Thoracic aorta (tissue), 2 donors: Measurements from ENCODE around the gene SERPINE1. TPM values are rescaled to one million over a fixed set of nuclear protein-coding genes. Genes with fewer than 3 reads are reported as not detected.
A peak's percentile ranks its signal among the peaks of the same experiment; 100 is the strongest.
"Not testable (repeated sequence)": the region's sequence is repeated elsewhere in the genome, so short reads cannot be mapped to it uniquely, and the experiment has no call there.

ENCODE experiments used
- ATAC-seq: fragments of 150-250 bp; one replicate; pipeline ENCODE4 v1.8.0; 2017; ENCODE audit warnings: low read depth; ENCODE audit not compliant: insufficient number of reproducible peaks, low FRiP score
- DNase-seq: peaks from one replicate; pipeline ENCODE4 v3.0.0-alpha.2; 2020; ENCODE audit warnings: low spot score
- H3K27ac ChIP-seq, 2 donors: fragments of 200-600 bp; sonication (generic); 1 replicate in 1 of 2; 2 replicates in 1 of 2; pipeline ENCODE4 v1.5.1; 2016; ENCODE audit warnings: mild to moderate bottlenecking in 2 of 2, moderate library complexity in 2 of 2
- H3K27me3 ChIP-seq: fragments of 200-600 bp; sonication (generic); replicated peaks from 2 replicates; pipeline ENCODE4 v1.6.0; 2016; ENCODE audit warnings: mild to moderate bottlenecking; ENCODE audit not compliant: insufficient read depth
- H3K36me3 ChIP-seq: fragments of 200-600 bp; sonication (generic); one replicate; pipeline ENCODE4 v1.5.1; 2016
- H3K4me1 ChIP-seq, 2 donors: fragments of 200-600 bp; sonication (generic); 1 replicate in 1 of 2; 2 replicates in 1 of 2; pipeline versions ENCODE4 v1.5.1 to v1.6.0; 2016; ENCODE audit warnings: low read depth in 2 of 2, mild to moderate bottlenecking in 1 of 2; ENCODE audit not compliant: control insufficient read depth in 1 of 2
- H3K4me3 ChIP-seq: fragments of 200-600 bp; sonication (generic); 2 replicates; pipeline ENCODE4 v1.5.1; 2016; ENCODE audit warnings: mild to moderate bottlenecking
- H3K9me3 ChIP-seq: fragments of 200-600 bp; sonication (generic); 2 replicates; pipeline ENCODE4 v1.5.1; 2016
- total RNA-seq, 2 donors: library from RNA; depleted of rRNA; stranded (reverse); fragments of >200 nt; gene quantifications; one replicate each; pipeline versions ENCODE4 v1.1.0 to v1.2.3, GENCODE V29; 2016
- TF ChIP-seq, protein P1 (sequence below): fragments of 200-600 bp; sonication (generic); IDR thresholded peaks from one replicate; pipeline ENCODE4 v1.5.1; 2019; ENCODE audit warnings: antibody characterized with exemption

Gene SERPINE1
- total RNA-seq, 2 donors from 2014 or later: 542 to 1,009 TPM

DNA sequence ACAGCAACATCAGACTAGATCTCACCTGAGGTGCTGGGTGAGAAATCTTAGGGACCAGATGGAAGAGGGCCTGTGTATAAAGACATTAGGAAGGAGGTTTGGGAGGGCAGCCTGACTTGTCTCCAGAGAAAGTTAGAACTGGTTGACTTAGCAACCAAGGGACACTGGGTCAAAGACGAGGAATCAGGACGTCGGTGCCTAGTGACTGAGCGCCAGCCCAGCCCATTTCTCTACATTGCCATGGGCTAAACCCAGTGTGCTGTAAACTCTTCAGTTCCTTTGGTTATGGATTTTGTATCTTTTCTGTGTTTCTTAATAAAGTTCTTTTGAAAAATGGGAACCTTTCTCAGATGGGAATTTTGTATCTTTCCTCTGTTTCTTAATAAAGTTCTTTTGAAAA lies 29.3 kb upstream of the SERPINE1 start:
- Histone ChIP-seq H3K4me3 (no peak overlapping the region), H3K9me3 (no peaks in the 10 kb centered on the region), H3K27ac (no peak overlapping the region), H3K36me3 (no peaks in the 10 kb centered on the region), H3K27me3 (no peaks in the 10 kb centered on the region), H3K4me1 (peaks cover 13 to 49% of the 10 kb centered on the region in 2 donors)
- TF ChIP-seq, protein P1, sequence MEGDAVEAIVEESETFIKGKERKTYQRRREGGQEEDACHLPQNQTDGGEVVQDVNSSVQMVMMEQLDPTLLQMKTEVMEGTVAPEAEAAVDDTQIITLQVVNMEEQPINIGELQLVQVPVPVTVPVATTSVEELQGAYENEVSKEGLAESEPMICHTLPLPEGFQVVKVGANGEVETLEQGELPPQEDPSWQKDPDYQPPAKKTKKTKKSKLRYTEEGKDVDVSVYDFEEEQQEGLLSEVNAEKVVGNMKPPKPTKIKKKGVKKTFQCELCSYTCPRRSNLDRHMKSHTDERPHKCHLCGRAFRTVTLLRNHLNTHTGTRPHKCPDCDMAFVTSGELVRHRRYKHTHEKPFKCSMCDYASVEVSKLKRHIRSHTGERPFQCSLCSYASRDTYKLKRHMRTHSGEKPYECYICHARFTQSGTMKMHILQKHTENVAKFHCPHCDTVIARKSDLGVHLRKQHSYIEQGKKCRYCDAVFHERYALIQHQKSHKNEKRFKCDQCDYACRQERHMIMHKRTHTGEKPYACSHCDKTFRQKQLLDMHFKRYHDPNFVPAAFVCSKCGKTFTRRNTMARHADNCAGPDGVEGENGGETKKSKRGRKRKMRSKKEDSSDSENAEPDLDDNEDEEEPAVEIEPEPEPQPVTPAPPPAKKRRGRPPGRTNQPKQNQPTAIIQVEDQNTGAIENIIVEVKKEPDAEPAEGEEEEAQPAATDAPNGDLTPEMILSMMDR: no peak
- no peak for ATAC-seq
- DNase-seq: no peak

DNA sequence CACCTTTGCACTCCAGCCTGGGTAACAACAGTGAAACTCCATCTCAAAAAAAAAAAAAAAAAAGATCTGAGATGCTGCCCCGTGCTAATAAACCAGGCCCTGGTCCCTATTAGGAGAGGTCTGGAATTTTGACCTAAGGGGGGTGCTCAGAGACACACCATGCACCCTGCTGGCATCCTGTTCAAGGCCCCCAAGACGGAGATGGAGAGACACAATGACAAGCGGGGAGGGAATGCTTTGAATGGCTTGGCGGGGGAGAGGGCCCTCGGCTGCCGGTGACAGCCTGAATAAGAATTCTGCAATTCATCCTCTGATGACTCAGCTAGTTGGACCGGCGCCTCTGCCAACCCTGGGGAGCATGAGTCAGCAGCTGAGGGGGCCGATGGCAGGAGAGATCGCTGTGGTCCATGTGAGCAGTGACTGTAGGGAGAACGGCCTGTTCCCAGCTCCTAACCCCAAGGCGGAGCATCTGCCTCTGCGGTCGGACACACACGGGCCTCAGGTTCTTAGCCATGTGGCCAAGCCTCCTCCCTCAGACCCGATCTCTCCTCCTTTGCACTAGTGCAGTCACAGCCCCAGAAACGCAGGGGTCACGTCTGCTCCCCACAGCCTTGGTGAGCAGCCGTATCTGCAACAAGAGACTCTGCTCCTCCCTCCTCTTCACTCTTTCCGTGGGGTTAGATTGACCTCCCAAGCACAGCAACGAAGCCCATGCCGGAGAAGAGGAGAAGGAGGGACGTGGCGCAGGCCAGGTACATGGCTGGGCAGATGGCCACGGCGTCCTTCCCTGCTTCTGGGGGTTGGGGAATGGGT lies 26.7 kb upstream of the SERPINE1 start:
- Histone ChIP-seq H3K27ac (peak overlapping the region; percentile 90 to 93), H3K36me3 (no peaks in the 10 kb centered on the region), H3K27me3 (no peaks in the 10 kb centered on the region), H3K4me1 (peaks cover 13 to 31% of the 10 kb centered on the region in 2 donors), H3K9me3 (no peaks in the 10 kb centered on the region), H3K4me3 (peak overlapping the region; percentile 32)
- ATAC-seq: peak; percentile 97
- peak; percentile 96 for DNase-seq
- TF ChIP-seq, protein P1: no peak

DNA sequence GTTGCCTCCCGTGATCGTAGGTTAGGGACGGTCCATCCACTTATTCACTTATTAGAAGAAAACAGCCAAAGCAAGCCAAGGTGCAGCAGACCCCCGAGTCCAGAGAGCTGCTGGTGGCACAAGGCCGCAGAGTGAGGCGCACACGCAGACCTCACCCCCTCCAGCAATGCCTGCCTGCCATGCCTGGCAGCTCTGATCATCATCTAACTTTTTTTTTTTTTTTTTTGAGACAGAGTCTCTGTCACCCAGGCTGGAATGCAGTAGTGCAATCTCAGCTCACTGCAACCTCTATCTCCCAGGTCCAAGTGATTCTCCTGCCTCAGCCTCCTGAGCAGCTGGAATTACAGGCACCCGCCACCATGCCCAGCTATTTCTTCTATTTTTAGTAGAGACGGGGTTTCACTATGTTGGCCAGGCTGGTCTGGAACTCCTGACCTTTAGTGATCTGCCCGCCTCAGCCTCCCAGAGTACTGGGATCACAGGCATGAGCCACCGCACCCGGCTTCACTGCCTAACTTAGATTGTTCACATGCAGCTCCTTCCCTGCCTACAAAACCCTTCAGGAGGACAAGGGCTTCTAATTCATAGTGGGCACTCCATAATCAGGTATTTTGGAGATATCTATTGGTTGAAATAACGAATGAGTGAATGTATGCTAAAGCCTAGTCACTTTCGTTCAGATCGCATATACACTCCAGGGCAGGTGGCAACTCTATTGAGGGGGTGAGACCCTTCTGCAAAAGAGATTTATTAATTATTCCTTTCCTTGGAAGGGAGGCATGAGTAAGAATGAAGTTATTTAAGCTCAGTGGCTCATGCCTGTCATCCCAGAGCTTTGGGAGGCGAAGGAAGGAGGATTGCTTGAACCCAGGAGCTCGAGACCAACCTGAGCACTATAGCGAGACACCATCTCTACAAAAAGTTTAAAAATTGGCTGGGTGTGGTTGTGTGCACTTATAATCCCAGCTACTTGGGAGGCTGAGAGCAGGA lies 25.8 kb upstream of the SERPINE1 start:
- Histone ChIP-seq H3K36me3 (no peaks in the 10 kb centered on the region), H3K4me3 (no peak overlapping the region), H3K4me1 (peaks cover 13 to 30% of the 10 kb centered on the region in 2 donors), H3K27me3 (no peaks in the 10 kb centered on the region), H3K9me3 (no peaks in the 10 kb centered on the region), H3K27ac (peak overlapping the region; percentile 90 to 93)
- ATAC-seq (no peak), DNase-seq (no peak)
- TF ChIP-seq, protein P1: no peak

DNA sequence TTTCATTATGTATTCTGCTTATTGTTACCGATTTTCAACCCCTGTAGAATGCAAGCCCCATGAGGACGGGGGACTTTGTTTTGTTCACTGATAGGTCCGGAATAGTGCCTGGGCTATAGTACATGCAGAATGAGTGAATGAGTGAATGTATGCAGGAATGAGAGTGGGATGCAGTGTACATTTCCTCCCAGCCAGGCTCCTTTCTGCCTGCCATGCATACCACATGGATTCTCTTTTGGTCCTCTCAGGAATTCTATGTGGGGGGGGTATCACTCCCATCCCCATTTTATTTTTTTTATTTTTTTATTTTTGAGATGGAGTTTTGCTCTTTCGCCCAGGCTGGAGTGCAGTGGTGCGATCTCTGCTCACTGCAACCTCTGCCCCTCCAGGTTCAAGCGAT lies 24.9 kb upstream of the SERPINE1 start:
- ATAC-seq (no peak), DNase-seq (no peak)
- Histone ChIP-seq H3K27me3 (no peaks in the 10 kb centered on the region), H3K9me3 (no peaks in the 10 kb centered on the region), H3K36me3 (no peaks in the 10 kb centered on the region), H3K4me3 (no peak overlapping the region), H3K27ac (no peak overlapping the region), H3K4me1 (peaks cover 13 to 30% of the 10 kb centered on the region in 2 donors)
- TF ChIP-seq, protein P1: no peak

DNA sequence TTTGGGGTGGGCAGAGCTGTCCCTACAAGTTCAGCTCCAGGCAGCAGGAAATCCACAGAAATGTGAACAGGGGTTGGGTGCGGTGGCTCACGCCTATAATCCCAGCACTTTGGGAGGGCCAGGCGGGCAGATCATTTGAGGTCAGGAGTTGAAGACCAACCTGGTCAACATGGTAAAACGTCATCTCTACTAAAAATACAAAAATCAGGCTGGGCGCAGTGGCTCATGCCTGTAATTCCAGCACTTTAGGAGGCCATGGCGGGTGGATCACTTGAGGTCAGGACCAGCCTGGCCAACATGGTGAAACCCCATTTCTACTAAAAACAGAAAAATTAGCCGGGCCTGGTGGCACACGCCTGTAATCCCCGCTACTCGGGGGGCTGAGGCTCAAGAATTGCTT lies 23.2 kb upstream of the SERPINE1 start:
- not testable (repeated sequence) for H3K36me3 ChIP-seq, H3K27me3 ChIP-seq, H3K4me3 ChIP-seq, ATAC-seq, H3K9me3 ChIP-seq, DNase-seq, H3K27ac ChIP-seq
- peaks cover 13 to 34% of the 10 kb centered on the region in 2 donors for H3K4me1 ChIP-seq
